NCI-H345 (cell line): Measurements from ENCODE around the gene DUT.

Experiments
- DNase-seq: peaks from one replicate; lab custom pipeline; 2025; lab: John Stamatoyannopoulos, UW

DUT gene

DNA sequence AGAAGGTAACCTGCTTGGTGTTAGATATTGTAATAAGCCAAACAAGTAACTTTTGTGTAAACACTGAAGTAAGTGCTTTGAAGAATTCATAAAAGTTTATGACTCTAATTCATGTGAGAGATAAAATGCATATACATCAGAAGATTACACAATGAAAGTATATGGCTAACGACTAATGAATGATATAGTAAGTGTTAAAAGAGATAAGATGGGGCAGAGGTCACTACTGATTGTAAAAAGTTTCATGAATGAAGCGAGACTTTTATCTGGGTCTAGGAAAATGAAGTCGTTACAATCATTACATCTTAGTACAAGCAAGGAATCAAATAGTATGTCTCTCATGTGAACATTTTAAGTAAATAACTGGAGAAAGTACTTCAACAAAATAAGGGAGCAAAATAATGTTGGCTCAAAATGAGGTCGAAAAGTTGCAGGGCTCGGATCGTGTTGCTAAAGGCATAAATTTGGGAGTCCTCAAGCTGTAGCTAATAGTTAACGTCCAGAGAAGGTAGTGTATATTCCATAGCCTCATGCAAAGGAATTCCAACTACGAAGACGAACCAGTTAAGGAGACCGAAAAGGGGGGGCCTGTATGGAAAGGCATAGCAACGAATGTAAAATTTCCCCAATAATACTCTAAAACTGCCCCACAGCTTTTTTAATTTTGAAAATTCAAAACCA lies 984 bp upstream of the DUT start:
- DNase-seq = no peak

DNA sequence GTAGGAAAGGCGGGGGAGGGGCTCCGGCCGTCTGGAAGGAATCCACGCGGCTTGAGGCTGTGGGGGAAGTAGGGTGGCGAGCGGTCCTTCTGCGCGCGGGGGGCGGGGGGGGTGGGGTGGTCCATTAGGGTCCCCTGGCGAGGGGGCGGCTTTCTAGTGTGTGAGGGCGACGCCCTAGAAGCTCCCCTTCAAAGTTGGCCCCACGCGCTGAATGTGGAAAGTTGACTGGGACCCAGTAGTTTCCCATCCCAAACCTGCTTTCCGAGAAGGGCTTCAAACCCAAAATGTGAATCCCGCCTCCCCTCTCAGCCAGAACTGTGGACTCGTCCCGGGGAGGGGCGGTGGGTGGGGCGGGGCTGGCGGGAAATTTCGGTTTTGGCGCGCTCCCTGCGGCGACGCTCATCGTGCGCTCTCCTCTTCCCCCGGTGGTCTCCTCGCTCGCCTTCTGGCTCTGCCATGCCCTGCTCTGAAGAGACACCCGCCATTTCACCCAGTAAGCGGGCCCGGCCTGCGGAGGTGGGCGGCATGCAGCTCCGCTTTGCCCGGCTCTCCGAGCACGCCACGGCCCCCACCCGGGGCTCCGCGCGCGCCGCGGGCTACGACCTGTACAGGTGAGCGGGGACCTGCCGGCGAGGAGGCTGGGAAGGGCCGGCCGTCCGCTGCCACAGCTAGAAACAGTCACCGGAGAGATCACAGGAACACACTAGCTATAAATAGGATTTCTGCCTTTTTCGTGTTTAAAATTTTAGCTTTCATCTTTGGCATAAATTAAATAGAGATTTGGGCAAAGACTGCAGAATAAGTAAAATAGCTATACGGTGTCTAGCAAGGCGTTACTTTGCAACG lies 790 bp downstream of the DUT start:
- peak; percentile 68 for DNase-seq

GRCh38 chr15:48332642-48333034 lies 1.4 kb downstream of the DUT start:
- DNase-seq = no peak

DNA sequence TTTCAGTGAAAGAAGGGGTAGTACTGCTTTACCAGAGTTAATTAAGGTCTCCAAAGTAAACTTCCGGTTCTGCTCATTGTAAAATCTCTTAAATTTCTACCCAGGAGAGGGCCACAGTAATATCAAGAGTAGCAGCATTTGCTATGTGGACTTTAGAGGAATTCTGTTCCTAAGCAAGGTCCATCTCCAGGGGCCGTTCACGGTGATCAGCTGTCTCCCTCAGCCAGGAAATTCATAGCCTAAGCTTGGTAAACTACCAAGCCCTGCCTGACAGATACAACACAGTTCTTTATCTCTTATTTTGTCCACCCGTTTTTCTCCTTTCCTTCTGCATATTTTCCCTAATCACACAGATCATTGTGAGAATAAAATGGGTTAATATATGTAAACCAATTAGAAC lies 2.3 kb downstream of the DUT start:
- no peak for DNase-seq

DNA sequence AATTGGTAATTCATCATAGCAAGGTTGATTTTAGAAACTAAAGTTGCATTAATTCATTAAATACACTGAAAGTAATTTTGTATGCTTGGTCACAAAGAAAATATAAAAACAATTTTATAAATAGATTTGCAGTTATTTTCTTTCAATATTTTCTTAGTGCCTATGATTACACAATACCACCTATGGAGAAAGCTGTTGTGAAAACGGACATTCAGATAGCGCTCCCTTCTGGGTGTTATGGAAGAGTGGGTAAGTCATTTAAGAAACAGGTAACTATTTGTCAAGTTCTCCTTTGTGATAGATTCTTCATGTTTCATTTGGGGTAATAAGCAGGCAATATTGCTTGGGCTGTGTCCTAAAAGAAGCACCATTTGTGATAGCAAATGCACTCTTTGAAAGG lies 3.0 kb downstream of the DUT start:
- no peak for DNase-seq

DNA sequence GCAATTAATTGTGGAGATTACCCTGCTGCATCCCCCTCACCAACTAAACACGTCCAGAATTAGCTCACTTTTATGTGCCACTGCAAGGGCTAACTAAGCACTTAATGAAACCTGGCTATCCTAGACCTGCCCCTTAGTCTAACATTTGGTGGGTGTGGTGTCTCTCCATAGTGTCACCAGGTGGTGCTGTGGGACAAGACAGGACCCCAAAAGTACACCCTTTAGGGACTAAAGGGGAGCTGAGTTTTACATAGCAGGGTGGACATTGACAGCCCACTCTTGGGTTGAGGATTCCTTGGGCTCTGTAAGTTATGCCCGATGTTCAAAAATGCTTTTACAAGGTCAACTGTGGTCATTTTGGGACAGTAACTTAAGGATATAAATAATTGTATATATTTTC lies 5.7 kb downstream of the DUT start:
- DNase-seq = no peak

DNA sequence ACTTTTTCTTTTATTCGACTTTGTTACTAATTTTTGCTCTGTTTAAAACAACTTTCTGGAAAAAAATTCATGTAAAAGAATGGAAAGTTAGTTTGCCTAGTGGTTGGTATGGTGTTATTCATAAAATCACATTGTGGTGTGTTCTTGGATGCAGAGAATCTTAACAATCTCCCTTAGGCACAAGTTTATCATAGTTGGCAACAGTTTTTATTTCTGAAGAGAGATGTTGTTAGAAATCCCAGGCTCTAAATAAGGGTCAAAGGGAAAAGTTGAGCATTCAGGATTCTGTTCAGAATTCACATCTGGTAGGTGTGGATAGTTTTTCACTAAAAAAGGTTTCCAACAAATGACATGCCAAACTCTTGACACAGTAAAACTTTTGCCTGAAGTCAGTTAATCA lies 6.4 kb downstream of the DUT start:
- no peak for DNase-seq

DNA sequence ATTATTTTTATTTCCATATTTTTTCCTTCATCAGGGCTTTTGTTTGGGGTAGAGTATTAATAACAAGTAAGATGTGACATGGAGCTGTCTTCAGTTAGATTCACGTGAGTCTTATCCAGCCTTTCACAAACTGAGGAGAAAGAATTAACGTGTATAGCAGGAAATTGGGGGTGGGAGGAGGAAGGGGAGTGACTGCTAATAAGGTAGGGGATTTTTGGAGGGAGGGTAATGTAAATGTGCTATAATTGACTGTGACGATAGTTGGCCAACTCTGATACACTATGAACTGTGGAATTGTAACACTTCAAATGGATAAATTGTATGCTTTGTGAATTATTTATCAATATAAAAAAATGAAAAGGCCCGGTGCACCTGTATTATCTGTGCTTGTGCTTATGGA lies 8.9 kb downstream of the DUT start:
- no peak for DNase-seq

- DNase-seq = no peak
These were observed 12.6 kb downstream of the DUT start for GRCh38 chr15:48343865-48344264.

DNA sequence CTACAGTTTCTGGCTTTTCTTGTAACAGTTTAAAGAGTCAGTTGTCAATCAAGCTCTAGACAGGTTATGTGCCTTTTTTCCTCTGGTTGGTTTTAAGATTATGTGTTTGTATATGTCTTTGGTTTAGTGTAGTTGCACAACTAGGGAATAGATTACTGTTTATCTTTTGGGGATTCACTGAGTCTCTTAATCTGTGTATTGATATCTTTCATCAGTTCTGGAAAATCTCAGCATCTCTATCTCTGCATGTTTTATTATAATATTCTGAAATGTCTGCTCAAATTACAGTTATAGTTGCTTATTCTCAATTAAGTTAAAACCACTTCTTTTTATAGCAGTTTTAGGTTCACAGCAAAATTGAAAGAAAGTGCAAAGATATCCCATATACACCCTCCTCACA lies 14.3 kb downstream of the DUT start:
- DNase-seq = no peak

- DNase-seq = peak; percentile 68
These were observed 21.3 kb downstream of the DUT start for GRCh38 chr15:48352474-48353072.

DNA sequence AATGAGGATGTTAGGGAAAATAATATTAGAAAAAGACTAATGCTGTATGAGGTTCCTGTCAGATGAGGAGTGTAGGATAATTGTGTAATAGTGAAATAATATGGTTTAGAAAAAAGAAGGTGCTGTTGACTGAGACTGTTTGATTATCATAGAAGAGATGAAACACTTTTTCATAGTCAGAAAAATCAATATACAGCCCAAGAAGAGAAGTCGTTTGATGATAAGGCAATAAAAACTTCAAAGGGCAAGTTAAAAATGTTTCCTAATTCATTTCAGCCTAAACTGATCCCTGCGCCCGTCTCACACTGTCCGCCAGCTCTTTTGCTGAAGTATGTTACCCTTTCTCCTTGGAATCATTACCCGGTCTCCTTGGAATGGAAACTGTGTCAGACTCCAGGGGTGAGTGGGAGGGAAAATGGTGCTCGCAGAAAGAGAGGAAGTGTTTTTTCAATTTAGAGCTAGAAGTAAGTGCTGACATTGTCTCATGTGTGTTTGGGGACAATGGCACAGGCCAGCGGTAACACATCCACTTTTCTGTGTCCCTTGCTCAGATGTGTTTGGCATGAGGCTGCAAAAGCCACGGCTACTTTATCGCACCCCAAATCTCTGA lies 23.6 kb downstream of the DUT start:
- no peak for DNase-seq

- no peak for DNase-seq
These were observed 24.1 kb downstream of the DUT start for GRCh38 chr15:48355377-48355776.

GRCh38 chr15:48358229-48359152 lies 27.3 kb downstream of the DUT start:
- peak; percentile 11 for DNase-seq

DNA sequence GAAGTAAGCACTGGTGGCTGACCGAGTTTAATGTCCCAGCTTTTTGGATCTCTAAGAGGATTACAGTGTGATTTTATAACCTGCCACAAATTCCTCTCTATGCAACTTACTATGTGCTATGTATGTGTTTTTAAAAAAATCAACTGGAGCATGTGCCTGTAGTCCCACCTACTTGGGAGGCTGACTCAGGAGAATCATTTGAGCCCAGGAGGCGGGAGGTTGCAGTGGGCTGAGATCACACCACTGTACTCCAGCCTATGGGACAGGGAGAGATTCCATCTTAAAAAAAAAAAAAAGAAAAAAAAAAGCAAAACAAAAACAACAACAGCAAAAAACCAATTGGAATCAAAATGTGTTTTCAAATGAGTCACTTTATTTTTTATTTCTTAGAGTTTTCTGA lies 29.6 kb downstream of the DUT start:
- DNase-seq = no peak

DNA sequence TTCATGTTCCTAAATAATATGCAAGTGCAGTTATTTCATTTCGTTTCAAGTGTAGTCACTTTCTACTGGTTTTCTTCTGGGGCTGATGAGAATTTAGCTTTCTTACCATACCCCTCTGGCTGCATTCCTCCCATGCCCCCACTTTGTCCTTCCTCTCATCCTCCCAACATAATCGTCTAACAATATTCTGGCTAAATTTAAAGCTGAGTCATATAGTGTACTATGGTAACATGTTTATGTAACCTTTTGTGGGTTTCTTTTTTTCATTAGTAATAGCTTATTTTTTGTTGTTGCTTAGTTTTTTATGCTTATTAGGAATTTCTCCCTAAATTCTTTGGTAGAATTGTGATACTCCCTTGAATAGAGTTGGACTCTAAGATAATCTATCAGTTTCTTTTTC lies 30.5 kb downstream of the DUT start:
- DNase-seq = no peak

GRCh38 chr15:48363474-48363873 lies 32.2 kb downstream of the DUT start:
- no peak for DNase-seq

GRCh38 chr15:48365575-48365974 lies 34.3 kb downstream of the DUT start:
- no peak for DNase-seq

DNA sequence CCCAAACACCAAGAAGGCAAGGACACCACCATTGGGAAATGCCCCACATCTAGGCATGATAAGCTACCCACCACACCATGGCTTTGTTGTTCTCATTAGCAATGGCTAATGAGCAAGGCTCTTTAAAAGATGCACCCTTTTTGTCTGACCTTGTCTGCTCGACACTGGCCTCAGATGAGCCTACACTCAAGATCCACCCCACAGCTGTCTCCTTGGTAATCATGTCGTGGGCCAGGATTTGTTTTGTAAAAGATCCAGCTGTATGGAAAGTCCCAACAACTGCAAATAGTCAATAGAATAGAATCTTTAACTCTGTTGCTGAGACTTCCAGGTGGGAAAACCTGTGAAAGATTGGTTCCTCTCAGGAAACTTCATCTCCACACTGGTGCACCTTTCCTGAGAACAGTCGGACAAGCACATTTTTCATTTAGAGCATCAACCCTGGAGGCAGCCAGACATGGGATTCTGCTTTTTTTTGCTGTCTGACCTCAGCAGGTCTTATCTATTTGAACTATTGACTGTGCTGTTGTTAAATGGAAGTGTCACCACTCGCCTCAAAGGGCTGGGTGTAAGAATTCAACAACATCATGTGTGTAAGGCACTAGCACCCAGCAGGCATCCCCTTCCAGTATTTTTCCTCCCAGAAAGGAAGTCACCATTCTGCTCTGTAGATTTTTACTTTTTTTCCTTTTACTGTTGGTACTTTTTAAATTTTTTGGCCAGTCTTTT lies 35.5 kb downstream of the DUT start:
- DNase-seq = no peak

DNA sequence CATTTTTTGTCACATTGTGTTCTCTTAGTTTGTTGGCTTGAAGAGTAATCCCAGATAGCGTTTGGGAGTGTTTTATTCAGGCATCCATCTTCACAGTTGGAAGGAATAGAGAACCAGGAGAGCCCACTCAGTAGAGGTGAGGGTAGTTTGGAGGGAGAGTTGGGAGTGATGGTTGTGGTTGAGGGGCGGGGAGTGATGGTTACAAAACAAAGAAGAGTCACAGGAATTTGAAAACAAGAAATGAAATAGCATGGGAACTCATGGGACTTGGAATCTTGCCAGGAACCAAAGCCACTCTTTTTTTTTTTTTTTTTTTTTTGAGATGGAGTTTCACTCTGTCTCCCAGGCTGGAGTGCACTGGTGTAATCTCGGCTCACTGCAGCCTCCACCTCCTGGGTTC lies 36.3 kb downstream of the DUT start:
- no peak for DNase-seq

GRCh38 chr15:48370460-48370859 lies 39.2 kb downstream of the DUT start:
- no peak for DNase-seq
